NB4 (cell line): ENCODE measurements around the gene PCYT1A.
"Not testable (repeated sequence)": the region's sequence is repeated elsewhere in the genome, so short reads cannot be mapped to it uniquely, and the experiment has no call there.

ENCODE experiments used
- MYC ChIP-seq: IDR thresholded peaks from 2 replicates; pipeline ENCODE4 v1.6.1; 2011; ENCODE audit warnings: low read depth, low read length
- POLR2A ChIP-seq: IDR thresholded peaks from 2 replicates; pipeline ENCODE4 v1.6.1; 2011; ENCODE audit warnings: mild to moderate bottlenecking; ENCODE audit not compliant: insufficient read length; ENCODE audit errors: extremely low read depth
- TF ChIP-seq, protein P1 (sequence below): IDR thresholded peaks from one replicate; pipeline ENCODE4 v1.5.1; 2012; ENCODE audit warnings: low read depth, low read length

DNA sequence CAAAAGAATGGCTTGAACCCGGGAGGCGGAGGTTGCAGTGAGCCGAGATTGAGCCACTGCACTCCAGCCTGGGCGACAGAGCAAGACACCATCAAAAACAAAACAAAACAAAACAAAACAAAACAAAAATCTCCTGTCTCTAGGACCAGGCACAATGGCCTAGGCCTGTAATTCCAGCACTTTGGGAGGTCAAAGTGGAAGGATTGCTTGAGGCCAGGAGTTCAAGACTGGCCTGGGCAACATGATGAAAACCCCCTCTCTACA, 103.4 kb downstream of the PCYT1A start:
- TF ChIP-seq MYC, POLR2A: not testable (repeated sequence)
- TF ChIP-seq, protein P1, sequence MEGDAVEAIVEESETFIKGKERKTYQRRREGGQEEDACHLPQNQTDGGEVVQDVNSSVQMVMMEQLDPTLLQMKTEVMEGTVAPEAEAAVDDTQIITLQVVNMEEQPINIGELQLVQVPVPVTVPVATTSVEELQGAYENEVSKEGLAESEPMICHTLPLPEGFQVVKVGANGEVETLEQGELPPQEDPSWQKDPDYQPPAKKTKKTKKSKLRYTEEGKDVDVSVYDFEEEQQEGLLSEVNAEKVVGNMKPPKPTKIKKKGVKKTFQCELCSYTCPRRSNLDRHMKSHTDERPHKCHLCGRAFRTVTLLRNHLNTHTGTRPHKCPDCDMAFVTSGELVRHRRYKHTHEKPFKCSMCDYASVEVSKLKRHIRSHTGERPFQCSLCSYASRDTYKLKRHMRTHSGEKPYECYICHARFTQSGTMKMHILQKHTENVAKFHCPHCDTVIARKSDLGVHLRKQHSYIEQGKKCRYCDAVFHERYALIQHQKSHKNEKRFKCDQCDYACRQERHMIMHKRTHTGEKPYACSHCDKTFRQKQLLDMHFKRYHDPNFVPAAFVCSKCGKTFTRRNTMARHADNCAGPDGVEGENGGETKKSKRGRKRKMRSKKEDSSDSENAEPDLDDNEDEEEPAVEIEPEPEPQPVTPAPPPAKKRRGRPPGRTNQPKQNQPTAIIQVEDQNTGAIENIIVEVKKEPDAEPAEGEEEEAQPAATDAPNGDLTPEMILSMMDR = not testable (repeated sequence)
